Right ventricle myocardium superior (tissue), 1 donor: ENCODE data around the gene NOL6. TPM values are rescaled to one million over a fixed set of nuclear protein-coding genes. Genes with fewer than 3 reads are reported as not detected.
"Not testable (repeated sequence)": the region's sequence is repeated elsewhere in the genome, so short reads cannot be mapped to it uniquely, and the experiment has no call there.

Experiments used
- ATAC-seq: fragments of 200-7000 bp; cut with Tn5 transposase; one replicate; pipeline ENCODE4 v1.9.1; 2020; ENCODE audit warnings: mild to moderate bottlenecking; ENCODE audit not compliant: poor library complexity
- DNase-seq: peaks from one replicate; pipeline ENCODE4 v3.0.0-alpha.2; 2020
- intact Hi-C: fragments of 100-400 bp; cut with DNase I; formaldehyde crosslinking; loops from one replicate; pipeline ENCODE4 v1.11.2; 2022
- long read RNA-seq: library from polyadenylated mRNA; unstranded; transcript quantifications from one replicate; pipeline ENCODE4 v2.0.0, GENCODE V29; 2021
- total RNA-seq: library from RNA; stranded (reverse); fragmentation: NEBNext Ultra II Directional; extraction: Animal tissue kit (Norgen Biotek cat#: 25700); gene quantifications from one replicate; pipeline ENCODE4 v1.2.1, GENCODE V29; 2021
- donor health status: DM: no; HTN: yes; CAD: no; lungs with severe emphysema.

Gene NOL6, protein sequence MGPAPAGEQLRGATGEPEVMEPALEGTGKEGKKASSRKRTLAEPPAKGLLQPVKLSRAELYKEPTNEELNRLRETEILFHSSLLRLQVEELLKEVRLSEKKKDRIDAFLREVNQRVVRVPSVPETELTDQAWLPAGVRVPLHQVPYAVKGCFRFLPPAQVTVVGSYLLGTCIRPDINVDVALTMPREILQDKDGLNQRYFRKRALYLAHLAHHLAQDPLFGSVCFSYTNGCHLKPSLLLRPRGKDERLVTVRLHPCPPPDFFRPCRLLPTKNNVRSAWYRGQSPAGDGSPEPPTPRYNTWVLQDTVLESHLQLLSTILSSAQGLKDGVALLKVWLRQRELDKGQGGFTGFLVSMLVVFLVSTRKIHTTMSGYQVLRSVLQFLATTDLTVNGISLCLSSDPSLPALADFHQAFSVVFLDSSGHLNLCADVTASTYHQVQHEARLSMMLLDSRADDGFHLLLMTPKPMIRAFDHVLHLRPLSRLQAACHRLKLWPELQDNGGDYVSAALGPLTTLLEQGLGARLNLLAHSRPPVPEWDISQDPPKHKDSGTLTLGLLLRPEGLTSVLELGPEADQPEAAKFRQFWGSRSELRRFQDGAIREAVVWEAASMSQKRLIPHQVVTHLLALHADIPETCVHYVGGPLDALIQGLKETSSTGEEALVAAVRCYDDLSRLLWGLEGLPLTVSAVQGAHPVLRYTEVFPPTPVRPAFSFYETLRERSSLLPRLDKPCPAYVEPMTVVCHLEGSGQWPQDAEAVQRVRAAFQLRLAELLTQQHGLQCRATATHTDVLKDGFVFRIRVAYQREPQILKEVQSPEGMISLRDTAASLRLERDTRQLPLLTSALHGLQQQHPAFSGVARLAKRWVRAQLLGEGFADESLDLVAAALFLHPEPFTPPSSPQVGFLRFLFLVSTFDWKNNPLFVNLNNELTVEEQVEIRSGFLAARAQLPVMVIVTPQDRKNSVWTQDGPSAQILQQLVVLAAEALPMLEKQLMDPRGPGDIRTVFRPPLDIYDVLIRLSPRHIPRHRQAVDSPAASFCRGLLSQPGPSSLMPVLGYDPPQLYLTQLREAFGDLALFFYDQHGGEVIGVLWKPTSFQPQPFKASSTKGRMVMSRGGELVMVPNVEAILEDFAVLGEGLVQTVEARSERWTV
- total RNA-seq, result 13.0 TPM
- long read RNA-seq, full-length matches to known transcripts, result 2 of 22 reads
- long read RNA-seq, partial matches to known transcripts, result 16 of 22 reads
- long read RNA-seq, other reads (novel, unspliced or antisense), result 4 of 22 reads

DNA sequence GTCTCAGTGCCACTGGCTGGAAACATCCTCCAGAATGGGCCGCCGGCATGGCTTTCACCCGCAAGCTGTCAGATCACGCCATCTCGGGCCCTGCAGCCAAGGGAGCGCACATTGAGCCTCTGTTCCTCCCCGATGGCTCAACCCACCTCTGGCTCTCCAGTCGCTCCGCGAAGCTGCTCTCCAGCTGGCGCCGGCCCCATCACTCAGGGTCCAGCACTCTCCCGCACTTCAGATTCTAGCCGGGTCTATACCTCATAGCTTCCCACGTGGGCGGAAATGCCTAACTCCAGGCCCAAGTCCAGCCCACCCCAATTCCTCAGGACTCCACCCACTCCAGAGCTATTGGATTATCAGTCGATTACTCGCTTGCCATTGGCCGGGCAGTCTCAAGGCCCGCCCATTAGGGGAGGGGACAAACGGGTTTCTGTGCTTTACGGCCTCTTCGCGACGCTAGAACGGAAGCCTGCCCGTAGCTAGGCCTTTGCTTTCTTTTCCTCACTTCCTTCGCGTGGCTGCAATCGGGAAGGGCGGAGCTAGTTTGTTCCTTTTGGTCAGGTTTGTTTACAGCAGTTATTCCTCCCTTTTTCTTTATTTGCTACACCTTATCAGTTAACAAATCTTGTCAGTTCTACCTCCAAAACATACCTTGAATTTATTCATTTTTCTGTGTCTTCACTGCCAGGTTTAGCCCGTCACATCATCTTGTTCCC is at the start of gene NOL6:
Gene NOL6 (minus strand): TSS at position 282 of the 710 bp plus-strand sequence. CDS start 82 bp downstream, at position 200.
- DNase-seq (peak; percentile 98), ATAC-seq (peak; percentile 100)
- intact Hi-C loops, result no loop called here

DNA sequence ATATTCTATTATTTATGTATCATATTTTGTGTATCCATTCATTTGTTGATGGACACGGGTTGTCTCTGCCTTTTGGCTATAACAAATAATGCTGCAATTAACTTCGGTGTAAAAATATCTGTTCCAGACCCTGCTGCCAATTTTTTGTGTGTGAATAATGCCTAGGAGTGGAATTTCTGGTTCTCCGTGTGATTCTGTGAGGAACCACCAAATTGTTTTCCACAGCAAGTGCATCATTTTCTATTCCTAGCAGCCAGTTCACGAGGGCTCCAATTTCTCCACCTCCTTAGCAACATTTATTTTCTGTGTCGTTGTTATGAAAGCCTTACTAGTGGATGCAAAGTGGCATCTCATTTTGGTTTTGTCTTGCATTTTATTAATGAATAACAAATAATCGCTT is 48.1 kb upstream of the NOL6 start:
- intact Hi-C loops, DNase-seq, ATAC-seq: not testable (repeated sequence)

DNA sequence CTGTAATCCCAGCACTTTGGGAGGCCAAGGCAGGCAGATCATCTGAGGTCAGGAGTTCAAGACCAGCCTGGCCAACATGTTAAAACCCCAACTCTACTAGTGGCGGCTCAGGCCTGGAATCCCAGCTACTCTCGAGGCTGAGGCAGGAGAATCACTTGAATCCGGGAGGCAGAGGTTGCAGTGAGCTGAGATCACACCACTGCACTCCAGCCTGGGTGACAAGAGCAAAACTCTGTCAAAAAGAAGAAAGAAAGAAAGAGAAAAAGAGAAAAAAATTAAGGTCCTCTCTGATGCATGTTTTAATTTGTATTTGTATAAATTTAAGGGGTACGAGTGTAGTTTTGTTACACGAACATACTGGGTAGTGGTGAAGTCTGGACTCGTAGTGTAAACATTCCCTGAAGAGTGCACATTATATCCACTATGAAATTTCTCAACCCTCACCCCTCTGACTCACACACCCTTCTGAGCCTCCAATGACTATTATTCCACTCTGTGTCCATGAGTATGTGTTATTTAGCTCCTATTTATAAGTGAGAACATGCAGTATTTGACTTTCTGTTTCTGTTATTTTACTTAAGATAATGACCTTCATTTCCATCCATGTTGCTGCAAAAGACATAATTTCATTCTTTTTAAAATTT is 44.3 kb upstream of the NOL6 start:
- intact Hi-C loops, DNase-seq, ATAC-seq: not testable (repeated sequence)

DNA sequence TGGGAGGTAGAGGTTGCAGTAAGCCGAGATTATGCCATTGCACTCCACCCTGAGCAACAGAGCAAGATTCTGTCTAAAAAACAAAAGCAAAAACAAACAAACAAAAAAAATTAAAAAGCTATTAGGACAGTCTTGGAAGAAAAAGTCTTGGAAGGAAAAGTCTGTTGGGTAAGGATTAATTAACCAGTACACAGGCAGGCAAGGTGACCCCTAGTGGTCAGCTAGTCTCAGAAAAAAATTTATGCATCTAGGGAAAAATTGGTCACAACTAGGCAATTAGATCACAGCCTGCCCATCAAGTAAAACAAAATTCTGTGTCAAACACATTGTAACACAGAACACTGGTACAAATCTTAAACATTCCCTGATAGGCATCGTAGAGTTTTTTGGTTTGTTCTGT is 43.6 kb upstream of the NOL6 start:
- intact Hi-C loops, result no loop called here

DNA sequence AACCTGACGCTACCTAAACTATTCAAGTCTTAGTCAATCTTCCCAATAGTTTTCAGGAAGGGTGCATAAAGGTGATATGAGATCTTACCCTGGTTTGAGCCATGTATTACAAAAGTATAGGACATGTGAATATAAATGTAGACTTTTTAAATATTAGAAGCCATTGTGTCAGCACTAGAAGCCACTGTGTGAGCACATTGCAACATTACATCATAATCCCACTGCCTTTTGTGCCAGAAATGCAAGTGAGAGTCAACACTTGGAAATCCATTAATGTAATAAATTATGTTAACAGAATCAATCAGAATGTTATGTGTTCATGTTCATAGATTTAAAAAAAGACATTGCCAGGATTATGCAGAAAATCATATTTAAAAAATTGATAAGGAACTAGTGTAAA is 42.7 kb upstream of the NOL6 start:
- ATAC-seq, DNase-seq, intact Hi-C loops: not testable (repeated sequence)

More for the DNA sequence above, 43.6 kb upstream of the NOL6 start:
- no peak for DNase-seq
- ATAC-seq, result no peak

DNA sequence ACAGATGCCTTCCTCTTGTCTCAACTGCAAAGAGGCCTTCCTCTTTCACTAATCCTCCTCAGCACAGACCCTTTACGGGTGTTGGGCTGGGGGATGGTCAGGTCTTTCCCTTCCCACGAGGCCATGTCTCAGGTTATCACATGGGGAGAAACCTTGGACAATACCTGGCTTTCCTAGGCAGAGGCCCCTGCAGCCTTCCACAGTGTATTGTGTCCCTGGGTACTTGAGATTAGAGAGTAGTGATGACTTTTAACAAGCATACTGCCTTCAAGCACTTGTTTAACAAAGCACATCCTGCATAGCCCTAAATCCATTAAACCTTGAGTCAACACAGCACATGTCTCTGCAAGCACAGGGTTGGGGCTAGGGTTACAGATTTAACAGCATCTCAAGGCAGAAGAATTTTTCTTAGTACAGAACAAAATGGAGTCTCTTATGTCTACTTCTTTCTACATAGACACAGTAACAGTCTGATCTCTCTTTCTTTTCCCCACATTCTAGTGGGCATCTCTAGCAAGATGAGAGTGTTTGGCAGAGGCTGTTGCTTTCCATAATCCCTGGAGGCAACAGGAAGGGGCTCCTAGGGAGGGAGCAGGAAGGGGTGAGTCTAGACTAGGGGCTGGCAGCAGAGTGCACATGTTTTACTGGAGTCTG is 41.7 kb upstream of the NOL6 start:
- ATAC-seq, intact Hi-C loops, DNase-seq: not testable (repeated sequence)

DNA sequence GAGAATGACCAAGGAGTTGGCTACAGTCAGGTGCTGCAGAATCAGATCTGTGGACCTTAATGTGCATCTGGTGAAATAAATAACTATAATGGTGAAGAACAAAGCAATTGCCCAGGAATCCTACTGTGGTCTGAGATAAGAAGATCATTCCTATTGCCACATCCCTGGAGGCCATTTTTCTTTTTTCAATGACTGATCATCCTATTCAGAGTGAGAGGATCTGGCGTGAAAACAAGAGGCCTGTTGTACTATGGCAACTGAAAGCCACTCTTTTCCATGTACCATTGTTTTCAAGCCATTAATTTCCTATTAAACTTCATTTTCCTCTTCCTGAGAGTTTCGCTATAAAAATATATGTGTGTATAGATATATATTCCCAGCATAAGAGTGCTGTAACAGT is 38.8 kb upstream of the NOL6 start:
- ATAC-seq, DNase-seq, intact Hi-C loops: not testable (repeated sequence)

DNA sequence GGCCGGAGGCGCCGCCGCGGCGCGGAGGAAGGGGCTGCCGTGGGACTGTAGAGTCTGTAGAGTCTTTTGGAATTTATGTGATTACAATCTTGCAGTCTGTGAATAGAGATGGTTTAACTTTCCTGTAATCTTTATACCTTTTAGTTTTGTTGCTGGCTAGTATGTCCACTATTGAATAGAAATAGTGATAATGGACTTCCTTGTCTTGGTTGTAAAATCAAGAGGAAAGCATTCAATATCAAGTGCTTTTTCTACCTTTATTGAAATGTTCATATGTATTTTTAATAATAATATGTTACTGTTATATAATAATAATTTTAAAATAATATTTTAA is 37.4 kb upstream of the NOL6 start:
- ATAC-seq, DNase-seq, intact Hi-C loops: not testable (repeated sequence)

DNA sequence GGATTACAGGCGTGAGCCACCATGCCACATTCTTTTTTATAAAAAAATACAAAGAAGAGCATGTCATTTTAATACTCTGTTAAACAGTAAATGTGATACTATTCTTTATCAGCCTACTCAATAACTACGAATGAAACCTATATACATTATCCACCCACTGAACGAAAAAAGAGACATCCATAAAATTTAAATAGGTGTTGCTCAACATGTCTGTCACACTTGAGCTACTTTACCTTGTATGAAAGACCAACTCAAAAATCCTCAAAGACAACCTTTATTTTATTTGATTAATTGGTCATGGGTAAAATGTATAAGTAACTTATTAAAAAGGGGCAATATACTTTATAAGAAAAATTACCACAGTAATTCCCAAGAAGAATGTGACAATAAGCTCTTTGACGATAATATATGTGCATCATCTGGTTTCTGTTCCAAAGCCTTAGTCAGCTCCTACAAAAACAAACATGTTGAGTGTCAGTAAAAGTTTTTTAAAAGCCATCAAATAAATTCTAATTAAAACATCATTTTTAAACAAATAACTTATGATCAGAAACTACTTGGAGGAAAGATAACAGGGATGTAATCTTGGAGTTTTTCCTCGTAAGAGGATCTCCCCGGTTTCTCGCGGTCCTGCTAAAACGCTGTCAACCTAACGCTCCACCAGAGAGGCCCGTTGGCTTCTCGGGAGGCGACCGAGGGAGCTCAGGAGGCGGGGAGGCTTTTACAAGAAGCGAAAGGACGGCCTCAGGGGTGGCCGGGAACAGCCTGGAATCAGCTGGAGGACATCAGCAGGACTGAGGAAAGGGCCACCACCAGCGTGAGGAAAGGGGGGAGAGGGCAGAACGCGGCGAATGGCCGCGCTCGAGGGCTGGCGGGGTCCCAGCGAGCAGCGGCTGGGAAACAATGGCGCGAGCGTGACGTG is 36.8 kb upstream of the NOL6 start:
- intact Hi-C loops, result no loop called here
- DNase-seq (peak; percentile 82), ATAC-seq (peak; percentile 95)

DNA sequence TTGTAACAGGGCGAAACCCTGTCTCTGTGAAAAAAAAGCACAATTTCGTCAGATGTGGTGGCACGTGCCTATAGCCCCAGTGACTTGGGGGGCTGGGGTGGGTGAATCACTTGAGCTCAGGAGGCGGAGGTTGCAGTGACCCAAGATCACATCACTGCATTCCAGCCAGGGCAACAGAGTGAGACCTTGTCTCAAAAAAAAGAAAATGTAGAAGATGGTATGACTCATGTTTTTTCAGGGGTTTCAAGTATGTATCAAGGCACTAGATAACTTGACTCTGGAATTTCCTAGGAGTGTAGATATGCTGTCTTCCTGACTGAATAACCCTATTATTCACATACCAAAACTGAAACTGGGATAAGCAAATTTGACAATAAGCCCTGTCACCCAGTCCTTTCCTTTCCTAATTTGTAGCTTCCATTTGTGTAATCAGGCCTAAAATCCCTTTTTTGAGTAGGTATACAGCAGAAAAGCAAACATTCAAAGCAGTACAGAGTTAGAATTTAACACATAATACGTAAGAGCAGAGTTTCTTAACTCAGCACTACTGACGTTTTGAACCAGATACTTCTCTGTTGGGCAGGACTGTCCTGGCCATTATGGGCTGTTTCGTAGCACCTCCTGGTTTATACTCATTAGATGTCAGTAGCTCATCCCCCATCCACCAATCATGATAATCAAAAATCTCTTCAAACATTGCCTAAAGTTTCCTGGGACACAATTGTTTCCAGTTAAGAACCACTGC is 33.1 kb upstream of the NOL6 start:
- no peak for ATAC-seq
- intact Hi-C loops, result no loop called here
- DNase-seq, result no peak

DNA sequence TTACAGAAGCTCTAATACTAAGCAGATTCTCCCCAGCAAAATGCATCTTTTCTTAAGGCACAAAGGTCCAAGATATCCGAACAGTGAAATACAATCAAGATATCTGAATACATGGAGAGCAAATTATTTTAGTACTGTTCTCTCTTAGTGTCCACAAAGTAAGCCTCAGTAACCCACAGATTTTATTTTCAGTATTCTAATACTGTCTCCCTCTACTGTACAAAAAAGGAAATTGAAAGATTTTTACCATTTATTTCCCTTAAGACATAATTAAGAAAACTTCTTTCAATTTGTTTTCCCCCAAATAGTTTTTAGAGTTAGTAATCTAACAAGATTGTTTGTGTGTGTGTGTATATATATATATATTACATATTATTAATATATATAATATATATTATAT is 24.7 kb upstream of the NOL6 start:
- ATAC-seq (no peak), DNase-seq (no peak)
- intact Hi-C loops, result no loop called here

DNA sequence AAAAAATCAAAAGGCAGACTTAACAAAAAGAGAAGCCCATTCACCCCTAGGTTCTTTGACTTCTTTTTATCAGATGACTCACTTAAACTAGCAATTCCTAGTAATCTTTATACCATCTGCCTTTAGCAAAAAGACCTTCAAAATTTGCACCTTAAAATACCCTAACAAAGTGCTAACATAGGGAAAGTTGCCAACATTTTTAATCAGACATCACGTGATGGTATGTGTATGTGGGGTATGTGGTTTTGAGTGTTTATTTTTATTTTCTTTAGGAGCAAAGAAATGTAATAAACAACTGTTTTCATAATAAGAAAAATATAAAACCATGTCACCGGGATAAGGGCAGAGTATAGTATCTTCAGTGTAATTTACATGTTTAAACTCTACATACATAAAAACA is 20.1 kb upstream of the NOL6 start:
- ATAC-seq, intact Hi-C loops, DNase-seq: not testable (repeated sequence)

DNA sequence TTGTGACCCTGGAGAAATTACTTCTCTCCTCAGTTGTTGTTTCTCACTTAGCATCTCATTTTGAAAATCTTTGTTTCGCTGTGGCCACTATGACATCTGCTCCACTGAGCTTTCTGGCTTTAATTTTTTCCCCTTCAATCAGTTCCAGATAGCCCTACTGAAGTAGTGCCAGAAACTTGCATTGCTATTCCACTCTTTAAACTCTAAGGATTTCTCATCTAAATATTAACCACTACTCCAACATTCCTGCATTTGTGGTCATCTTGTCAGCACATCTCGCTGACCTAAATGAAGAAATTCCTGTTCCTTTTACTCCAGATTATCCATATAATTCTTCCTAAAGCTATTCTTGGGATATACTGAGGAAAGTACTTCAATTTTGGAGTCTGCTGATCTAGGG is 15.3 kb upstream of the NOL6 start:
- no peak for DNase-seq
- ATAC-seq, result no peak
- intact Hi-C loops, result no loop called here

DNA sequence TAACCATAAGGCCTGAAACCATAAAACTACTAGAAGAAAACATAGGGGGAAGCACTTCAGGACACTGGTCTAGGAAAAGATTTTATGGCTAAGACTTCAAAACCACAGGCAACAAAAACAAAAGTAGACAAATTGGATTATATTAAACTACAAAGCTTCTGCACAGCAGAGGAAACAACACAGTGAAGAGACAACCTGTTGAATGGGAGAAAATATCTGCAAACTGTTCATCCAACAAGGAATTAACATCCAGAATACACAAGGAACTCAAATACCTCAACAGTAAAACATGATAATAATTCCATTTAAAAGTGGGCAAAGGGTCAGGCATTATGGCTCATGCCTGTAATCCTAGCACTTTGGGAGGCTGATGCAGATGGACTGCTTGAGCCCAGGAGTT is 11.6 kb upstream of the NOL6 start:
- ATAC-seq, intact Hi-C loops, DNase-seq: not testable (repeated sequence)

DNA sequence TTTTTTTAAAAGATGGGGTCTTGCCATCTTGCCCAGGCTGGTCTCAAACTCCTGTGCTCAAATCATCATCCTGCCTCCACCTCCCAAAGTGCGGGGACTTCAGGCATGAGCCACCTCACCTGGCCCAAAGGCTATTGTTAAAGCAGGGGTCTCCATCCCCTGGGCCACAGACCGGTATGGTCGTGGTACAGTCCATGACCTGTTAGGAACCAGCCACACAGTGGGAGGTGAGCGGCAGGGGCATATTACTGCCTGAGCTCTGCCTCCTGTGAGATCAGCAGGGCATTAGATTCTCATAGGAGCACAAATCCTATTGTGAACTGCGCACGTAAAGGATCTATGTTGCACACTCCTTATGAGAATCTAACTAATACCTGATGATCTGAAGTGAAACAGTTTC is 7.3 kb upstream of the NOL6 start:
- ATAC-seq, result no peak
- DNase-seq, result no peak
- intact Hi-C loops, result no loop called here

DNA sequence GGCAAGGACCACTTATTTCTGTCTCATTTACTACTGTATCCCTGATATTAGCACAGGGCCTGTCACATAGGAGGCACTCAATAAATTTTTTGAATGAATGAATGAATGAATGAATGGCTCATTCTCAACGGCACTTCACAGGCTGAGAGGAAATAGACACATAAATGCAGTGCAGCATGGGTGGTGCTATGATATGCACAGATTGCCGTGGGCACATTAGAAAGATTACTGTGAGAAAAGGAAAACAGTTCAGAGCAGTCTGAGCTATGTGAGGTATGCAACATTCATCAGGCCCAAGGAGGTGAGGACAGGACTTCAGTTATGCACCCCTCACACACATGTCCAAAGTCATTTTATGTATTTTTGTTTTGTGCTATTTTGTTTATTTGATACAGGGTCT is 6.4 kb upstream of the NOL6 start:
- DNase-seq, result no peak
- intact Hi-C loops, result no loop called here
- no peak for ATAC-seq
